ENCODE results near the gene HIF1A. TPM values are rescaled to one million over a fixed set of nuclear protein-coding genes. Genes with fewer than 3 reads are reported as not detected.

Gene HIF1A
- total RNA-seq (2013; cell fraction: nucleolus; rRNA removed) = 247 and 270 TPM in 2 replicates
- total RNA-seq (2014; rRNA removed) (89.4 and 91.4 TPM in 2 replicates), total RNA-seq (2014; rRNA removed; fragmentation: Illumina TruSeq; extraction: Trizol) (90.7 and 91.9 TPM in 2 replicates), total RNA-seq (2021) (80.7 and 84.4 TPM in 2 replicates), polyA plus RNA-seq (2011; rRNA removed) (97.0 and 107 TPM in 2 replicates), polyA plus RNA-seq (2014; fragmentation: Illumina TruSeq; extraction: Trizol) (83.3 and 103 TPM in 2 replicates), polyA plus RNA-seq (2014; fragmentation: Nextera tagmentation; extraction: Ambion mirVana) (10 to 100 TPM; 18.3 to 22.3 TPM), polyA plus RNA-seq (2014; rRNA removed) (51.9 and 65.7 TPM in 2 replicates), polyA plus RNA-seq (2016; fragmentation: Nextera tagmentation; extraction: Ambion mirVana) (10 to 100 TPM; 66.7 to 69.9 TPM), polyA minus RNA-seq (2011; rRNA and poly(A)+ RNA removed) (55.7 and 109 TPM in 2 replicates), Bru-seq, nascent RNA (percentile 98 among the genes with signal in this experiment), BruChase-seq, experiment 1, labeled RNA remaining after a 6-hour chase (percentile 96 among the genes with signal in this experiment), BruChase-seq, experiment 2, labeled RNA remaining after a 2-hour chase (percentile 97 among the genes with signal in this experiment)
- 22.3 TPM for polyA plus RNA-seq (2011; ENCODE audit: low read depth)
- polyA plus RNA-seq (2011; cell fraction: cytosol; rRNA removed) = 37.8 and 42.2 TPM in 2 replicates
- polyA plus RNA-seq (2011; cell fraction: nucleus; rRNA removed) = 38.9 and 57.4 TPM in 2 replicates
- polyA plus RNA-seq (2012) = 32.0 and 35.6 TPM in 2 replicates
- 47.4 and 47.5 TPM in 2 replicates for polyA minus RNA-seq (2011; cell fraction: cytosol; rRNA and poly(A)+ RNA removed)
- polyA minus RNA-seq (2011; cell fraction: nucleus; rRNA and poly(A)+ RNA removed) = 58.2 and 99.9 TPM in 2 replicates
- long read RNA-seq, experiment 1, transcript HIF1A-202 (15 exons, 3,919 nt) = major isoform, 13 of 44 reads
- long read RNA-seq, experiment 1, transcript HIF1A-203 (15 exons, 3,922 nt) = minor isoform, 8 of 44 reads
- long read RNA-seq, experiment 1, partial matches to known transcripts = 19 of 44 reads
- long read RNA-seq, experiment 1, other reads (novel, unspliced or antisense) = 4 of 44 reads
- long read RNA-seq, experiment 2, partial matches to known transcripts = 465 of 494 reads
- long read RNA-seq, experiment 2, other reads (novel, unspliced or antisense) = 25 of 494 reads

- H3K27me3 ChIP-seq (replicated peaks in 1 of 2; ENCODE audit: control insufficient read depth in 2 of 2, insufficient read depth in 2 of 2, low read length in 1 of 2) = no peaks in the 10 kb centered on the region
- ChIA-PET POLR2A (interaction anchor here (0.6 to 2.6 kb wide), 10 partner anchors 11 to 316 kb away, joined by 3 to 19 read pairs (median 4); no protein-coding TSS in a partner anchor), RAD21 (ENCODE audit: unreplicated experiment) (interaction anchor here (0.8 to 2.3 kb wide), 5 partner anchors 32 to 219 kb away, joined by 3 to 24 read pairs (median 6); partner anchors contain the start of gene SNAPC1), SMC1A (ENCODE audit: uncharacterized antibody, unreplicated experiment) (interaction anchor here (0.7 to 3.2 kb wide), 14 partner anchors 11 to 217 kb away, joined by 3 to 13 read pairs (median 4); no protein-coding TSS in a partner anchor), CTCF (interaction anchor here (1.2 kb wide), 1 partner anchor 55 kb away, joined by 6 read pairs; no protein-coding TSS in a partner anchor)
- DNase-seq (ENCODE audit: low read depth, low spot score) (peak; percentile 96), FAIRE-seq (peak; percentile 90), ATAC-seq (peak; percentile 84)
- intact Hi-C loops (cut with micrococcal nuclease; ENCODE audit: unreplicated experiment) = loop anchor here (1.0 to 10.0 kb wide), 3 partner anchors 33 to 940 kb away; no protein-coding TSS in a partner anchor
- peak within 1 kb of the TSS; percentile 97 for H3K9ac ChIP-seq (ENCODE audit: control insufficient read depth, insufficient read depth, low read length)
- 4% methylated on average over 47 of the region's 68 CpGs for WGBS (ENCODE audit: insufficient coverage, insufficient replicate concordance, low lambda C conversion rate, missing lambda C conversion rate)
- peak within 1 kb of the TSS; percentile 58 for H2AFZ ChIP-seq (ENCODE audit: control insufficient read depth, low read depth, low read length)
- H4K20me1 ChIP-seq (ENCODE audit: control insufficient read depth, insufficient read depth) = no peaks in the 10 kb centered on the region
- peak within 1 kb of the TSS; percentile 97 for H3K4me3 ChIP-seq
- peaks cover 10% of the 10 kb centered on the region; the same call in 1 of the 2 replicates for H3K4me1 ChIP-seq (ENCODE audit: control insufficient read depth, insufficient read depth, low read length)
- H3K79me2 ChIP-seq (ENCODE audit: control insufficient read depth, insufficient read depth, low read length) = peaks cover 48% of the 10 kb centered on the region
- no peaks in the 10 kb centered on the region for H3K36me3 ChIP-seq (ENCODE audit: control insufficient read depth in 2 of 2, insufficient read depth in 2 of 2, low read length in 1 of 2)
- H3K9me3 ChIP-seq (replicated peaks; ENCODE audit: control insufficient read depth, insufficient read depth, low read length) = no peaks in the 10 kb centered on the region; the same call in 2 of the 3 replicates
- peak within 1 kb of the TSS; percentile 96 for H3K27ac ChIP-seq (ENCODE audit: control insufficient read depth, insufficient read depth)
- in situ Hi-C loops (cut with MboI) = no loop called here
- H3K4me2 ChIP-seq (ENCODE audit: control insufficient read depth, insufficient read depth) = peak within 1 kb of the TSS; percentile 82
- BruUV-seq (replicated peaks) = no TSS peak
- TF ChIP-seq, protein P1, sequence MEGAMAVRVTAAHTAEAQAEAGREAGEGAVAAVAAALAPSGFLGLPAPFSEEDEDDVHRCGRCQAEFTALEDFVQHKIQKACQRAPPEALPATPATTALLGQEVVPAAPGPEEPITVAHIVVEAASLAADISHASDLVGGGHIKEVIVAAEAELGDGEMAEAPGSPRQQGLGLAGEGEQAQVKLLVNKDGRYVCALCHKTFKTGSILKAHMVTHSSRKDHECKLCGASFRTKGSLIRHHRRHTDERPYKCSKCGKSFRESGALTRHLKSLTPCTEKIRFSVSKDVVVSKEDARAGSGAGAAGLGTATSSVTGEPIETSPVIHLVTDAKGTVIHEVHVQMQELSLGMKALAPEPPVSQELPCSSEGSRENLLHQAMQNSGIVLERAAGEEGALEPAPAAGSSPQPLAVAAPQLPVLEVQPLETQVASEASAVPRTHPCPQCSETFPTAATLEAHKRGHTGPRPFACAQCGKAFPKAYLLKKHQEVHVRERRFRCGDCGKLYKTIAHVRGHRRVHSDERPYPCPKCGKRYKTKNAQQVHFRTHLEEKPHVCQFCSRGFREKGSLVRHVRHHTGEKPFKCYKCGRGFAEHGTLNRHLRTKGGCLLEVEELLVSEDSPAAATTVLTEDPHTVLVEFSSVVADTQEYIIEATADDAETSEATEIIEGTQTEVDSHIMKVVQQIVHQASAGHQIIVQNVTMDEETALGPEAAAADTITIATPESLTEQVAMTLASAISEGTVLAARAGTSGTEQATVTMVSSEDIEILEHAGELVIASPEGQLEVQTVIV (IDR thresholded peaks at IDR 0.05; ENCODE audit: borderline replicate concordance, partially characterized antibody) = no peak
- TF ChIP-seq SMARCA5 (IDR thresholded peaks at IDR 0.05) (0 out of 2 replicates have a peak, but pooled peaks have one; percentile 68), ZSCAN29 (IDR thresholded peaks at IDR 0.05) (no peak; the same call in 1 of the 2 replicates), IRF3 (IDR thresholded peaks at IDR 0.05) (peak; percentile 56; the same call in 1 of the 2 replicates), FOS (IDR thresholded peaks at IDR 0.05; ENCODE audit: borderline replicate concordance, extremely low read depth, insufficient read length) (no peak), ZBTB33 (IDR thresholded peaks at IDR 0.05) (no peak)
- TF ChIP-seq, protein P2, sequence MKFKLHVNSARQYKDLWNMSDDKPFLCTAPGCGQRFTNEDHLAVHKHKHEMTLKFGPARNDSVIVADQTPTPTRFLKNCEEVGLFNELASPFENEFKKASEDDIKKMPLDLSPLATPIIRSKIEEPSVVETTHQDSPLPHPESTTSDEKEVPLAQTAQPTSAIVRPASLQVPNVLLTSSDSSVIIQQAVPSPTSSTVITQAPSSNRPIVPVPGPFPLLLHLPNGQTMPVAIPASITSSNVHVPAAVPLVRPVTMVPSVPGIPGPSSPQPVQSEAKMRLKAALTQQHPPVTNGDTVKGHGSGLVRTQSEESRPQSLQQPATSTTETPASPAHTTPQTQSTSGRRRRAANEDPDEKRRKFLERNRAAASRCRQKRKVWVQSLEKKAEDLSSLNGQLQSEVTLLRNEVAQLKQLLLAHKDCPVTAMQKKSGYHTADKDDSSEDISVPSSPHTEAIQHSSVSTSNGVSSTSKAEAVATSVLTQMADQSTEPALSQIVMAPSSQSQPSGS (IDR thresholded peaks at IDR 0.05; ENCODE audit: low read length) = no peak
These were observed at the start of gene HIF1A for GRCh38 chr14:61694830-61695694. TSS of gene HIF1A (plus strand) at chr14:61695513. CDS start at chr14:61695805, 292 bp downstream.

All from GM12878 (cell line).